HepG2 (cell line): ENCODE measurements around the gene CA9. TPM values are rescaled to one million over a fixed set of nuclear protein-coding genes. Genes with fewer than 3 reads are reported as not detected.

Experiments used
- CCDC6 ChIP-seq: sonication (generic); formaldehyde crosslinking; IDR thresholded peaks from 2 replicates; pipeline ENCODE4 v1.8.1; 2022; ENCODE audit warnings: mild to moderate bottlenecking, missing genetic modification reagents, moderate library complexity
- EP300 ChIP-seq, 3 experiments: sonication (generic) in 1 of 3; formaldehyde crosslinking in 1 of 3; IDR thresholded peaks; 2 replicates each; pipeline versions ENCODE4 v1.5.1 to v1.6.1; 2011 to 2020; ENCODE audit warnings: low read depth in 2 of 3, low read length in 2 of 3, borderline replicate concordance in 1 of 3, improper control_type of control experiment in 1 of 3, mild to moderate bottlenecking in 1 of 3, missing genetic modification reagents in 1 of 3, moderate library complexity in 1 of 3
- FOSL1 ChIP-seq: sonication (generic); formaldehyde crosslinking; IDR thresholded peaks from 2 replicates; pipeline ENCODE4 v1.9.0; 2021; ENCODE audit warnings: missing genetic modification reagents, borderline replicate concordance
- HIVEP1 ChIP-seq: sonication (generic); formaldehyde crosslinking; IDR thresholded peaks from 2 replicates; pipeline ENCODE4 v1.4.0; 2020; ENCODE audit warnings: mild to moderate bottlenecking, missing genetic modification reagents
- HMG20B ChIP-seq: conservative IDR thresholded peaks from 2 replicates; pipeline ENCODE4 v1.6.1; 2016; ENCODE audit warnings: missing genetic modification reagents, missing compliant biosample characterization
- HMGA1 ChIP-seq: sonication (generic); formaldehyde crosslinking; conservative IDR thresholded peaks from 2 replicates; pipeline ENCODE4 v1.4.0; 2020; ENCODE audit warnings: missing genetic modification reagents
- KDM5B ChIP-seq: sonication (generic); formaldehyde crosslinking; IDR thresholded peaks from 2 replicates; pipeline ENCODE4 v1.4.0; 2020; ENCODE audit warnings: missing genetic modification reagents, mild to moderate bottlenecking, borderline replicate concordance
- NR2C2 ChIP-seq: sonication (generic); formaldehyde crosslinking; IDR thresholded peaks from 2 replicates; pipeline ENCODE4 v1.4.0; 2020; ENCODE audit warnings: missing genetic modification reagents, mild to moderate bottlenecking, moderate library complexity, borderline replicate concordance
- NRL ChIP-seq: sonication (generic); formaldehyde crosslinking; IDR thresholded peaks from 2 replicates; pipeline ENCODE4 v1.5.0; 2020; ENCODE audit warnings: missing genetic modification reagents, mild to moderate bottlenecking, moderate library complexity, borderline replicate concordance
- RARG ChIP-seq: sonication (generic); formaldehyde crosslinking; IDR thresholded peaks from 2 replicates; pipeline ENCODE4 v1.4.0; 2020; ENCODE audit warnings: low read depth, mild to moderate bottlenecking, missing genetic modification reagents
- SALL1 ChIP-seq: sonication (generic); formaldehyde crosslinking; IDR thresholded peaks from 2 replicates; pipeline ENCODE4 v1.8.0; 2022; ENCODE audit warnings: mild to moderate bottlenecking, missing genetic modification reagents
- ZBTB20 ChIP-seq: sonication (generic); formaldehyde crosslinking; IDR thresholded peaks from 2 replicates; pipeline ENCODE4 v1.8.1; 2023; ENCODE audit warnings: missing genetic modification reagents, low read depth, mild to moderate bottlenecking, borderline replicate concordance
- ZBTB46 ChIP-seq: sonication (generic); formaldehyde crosslinking; IDR thresholded peaks from 2 replicates; pipeline ENCODE4 v1.4.0; 2020; ENCODE audit warnings: mild to moderate bottlenecking, missing genetic modification reagents, borderline replicate concordance
- ZBTB7A ChIP-seq: sonication (generic); formaldehyde crosslinking; IDR thresholded peaks from 2 replicates; pipeline ENCODE4 v1.8.0; 2022; ENCODE audit warnings: mild to moderate bottlenecking, missing genetic modification reagents
- ZNF281 ChIP-seq: sonication (generic); formaldehyde crosslinking; IDR thresholded peaks from 2 replicates; pipeline ENCODE4 v1.4.0; 2020; ENCODE audit warnings: missing genetic modification reagents, borderline replicate concordance
- ZNF331 ChIP-seq: sonication (generic); formaldehyde crosslinking; IDR thresholded peaks from 2 replicates; pipeline ENCODE4 v1.4.0; 2020; ENCODE audit warnings: missing genetic modification reagents
- ZNF354B ChIP-seq: sonication (generic); formaldehyde crosslinking; IDR thresholded peaks from 2 replicates; pipeline ENCODE4 v1.8.0; 2022; ENCODE audit warnings: mild to moderate bottlenecking, missing genetic modification reagents
- ZNF562 ChIP-seq: sonication (generic); formaldehyde crosslinking; IDR thresholded peaks from 2 replicates; pipeline ENCODE4 v1.8.0; 2022; ENCODE audit warnings: missing genetic modification reagents, borderline replicate concordance
- ZNF691 ChIP-seq: sonication (generic); formaldehyde crosslinking; IDR thresholded peaks from 2 replicates; pipeline ENCODE4 v1.4.0; 2020; ENCODE audit warnings: missing genetic modification reagents, low read depth, mild to moderate bottlenecking, borderline replicate concordance
- polyA plus RNA-seq, 8 experiments: library from polyadenylated mRNA; depleted of rRNA in 3 of 8; stranded (reverse) in 7 of 8; unstranded in 1 of 8; fragments of >200 nt; fragmentation: Illumina TruSeq in 4 of 8; extraction: Trizol in 4 of 8; gene quantifications; 2 replicates each; pipeline versions ENCODE4 v1.2.1 to v1.2.3, GENCODE V29; 2011 to 2016; ENCODE audit warnings: low read depth in 4 of 8, missing spikeins in 1 of 8, mixed read lengths in 1 of 8; ENCODE audit not compliant: insufficient read depth in 1 of 8
- total RNA-seq, 5 experiments: library from RNA; depleted of rRNA; stranded (reverse); fragments of >200 nt; fragmentation: Illumina TruSeq; extraction: Trizol; gene quantifications; 2 replicates each; pipeline ENCODE4 v1.2.3, GENCODE V29; 2016; ENCODE audit warnings: low read depth in 1 of 5
- TF ChIP-seq, protein P1 (sequence below): sonication (generic); formaldehyde crosslinking; IDR thresholded peaks from 2 replicates; pipeline ENCODE4 v1.9.0; 2022; ENCODE audit warnings: low read depth, missing genetic modification reagents

CA9 gene
- total and polyA plus RNA-seq, 2 of the 13 experiments (the other 11 are each of a cell fraction or from before 2014, with no cell fraction given), result 0.13 to 152 TPM

- TF ChIP-seq ZBTB46 (CRISPR knock-in tag), result no peak
- TF ChIP-seq HMGA1 (CRISPR knock-in tag), result no peak
- TF ChIP-seq ZNF281 (CRISPR knock-in tag), result no peak
- TF ChIP-seq FOSL1, result no peak
- TF ChIP-seq ZBTB7A, result peak; percentile 68; the same call in 1 of the 2 replicates
- TF ChIP-seq ZBTB20 (CRISPR knock-in tag), result 0 out of 2 replicates have a peak, but pooled peaks have one; percentile 48
- peak; percentile 52; the same call in 1 of the 2 replicates for TF ChIP-seq HMG20B (CRISPR knock-in tag)
- TF ChIP-seq KDM5B (CRISPR knock-in tag), result peak; percentile 95; the same call in 1 of the 2 replicates
- TF ChIP-seq, protein P1, sequence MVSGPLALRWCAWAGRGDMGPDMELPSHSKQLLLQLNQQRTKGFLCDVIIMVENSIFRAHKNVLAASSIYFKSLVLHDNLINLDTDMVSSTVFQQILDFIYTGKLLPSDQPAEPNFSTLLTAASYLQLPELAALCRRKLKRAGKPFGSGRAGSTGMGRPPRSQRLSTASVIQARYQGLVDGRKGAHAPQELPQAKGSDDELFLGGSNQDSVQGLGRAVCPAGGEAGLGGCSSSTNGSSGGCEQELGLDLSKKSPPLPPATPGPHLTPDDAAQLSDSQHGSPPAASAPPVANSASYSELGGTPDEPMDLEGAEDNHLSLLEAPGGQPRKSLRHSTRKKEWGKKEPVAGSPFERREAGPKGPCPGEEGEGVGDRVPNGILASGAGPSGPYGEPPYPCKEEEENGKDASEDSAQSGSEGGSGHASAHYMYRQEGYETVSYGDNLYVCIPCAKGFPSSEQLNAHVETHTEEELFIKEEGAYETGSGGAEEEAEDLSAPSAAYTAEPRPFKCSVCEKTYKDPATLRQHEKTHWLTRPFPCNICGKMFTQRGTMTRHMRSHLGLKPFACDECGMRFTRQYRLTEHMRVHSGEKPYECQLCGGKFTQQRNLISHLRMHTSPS (CRISPR knock-in tag), result peak; percentile 91
- TF ChIP-seq CCDC6 (CRISPR knock-in tag), result peak; percentile 100
- TF ChIP-seq SALL1 (CRISPR knock-in tag), result peak; percentile 85
- no peak for TF ChIP-seq RARG
- TF ChIP-seq ZNF691 (CRISPR knock-in tag), result no peak
- peak in 1 of 2 experiments; percentile 14; a peak in 1 of 4 replicates for TF ChIP-seq EP300 (IDR thresholded peaks at IDR 0.05; ENCODE audit: low read depth in 2 of 2, low read length in 2 of 2)
- TF ChIP-seq EP300 (CRISPR knock-in tag; IDR thresholded peaks at IDR 0.05; ENCODE audit: borderline replicate concordance), result no peak; the same call in 1 of the 2 replicates
- peak; percentile 61 for TF ChIP-seq NR2C2
- TF ChIP-seq ZNF562 (CRISPR knock-in tag), result peak; percentile 90
- no peak; the same call in 1 of the 2 replicates for TF ChIP-seq NRL (CRISPR knock-in tag)
- TF ChIP-seq ZNF331 (CRISPR knock-in tag), result peak; percentile 76
- TF ChIP-seq ZNF354B (CRISPR knock-in tag), result no peak
- TF ChIP-seq HIVEP1 (CRISPR knock-in tag), result peak; percentile 71
Observed at GRCh38 chr9:35664531-35665470, 8.9 kb upstream of the CA9 start, which contains the start of gene ARHGEF39 (continued).
